ENCODE results near the gene CD300E.

CD300E gene

DNA sequence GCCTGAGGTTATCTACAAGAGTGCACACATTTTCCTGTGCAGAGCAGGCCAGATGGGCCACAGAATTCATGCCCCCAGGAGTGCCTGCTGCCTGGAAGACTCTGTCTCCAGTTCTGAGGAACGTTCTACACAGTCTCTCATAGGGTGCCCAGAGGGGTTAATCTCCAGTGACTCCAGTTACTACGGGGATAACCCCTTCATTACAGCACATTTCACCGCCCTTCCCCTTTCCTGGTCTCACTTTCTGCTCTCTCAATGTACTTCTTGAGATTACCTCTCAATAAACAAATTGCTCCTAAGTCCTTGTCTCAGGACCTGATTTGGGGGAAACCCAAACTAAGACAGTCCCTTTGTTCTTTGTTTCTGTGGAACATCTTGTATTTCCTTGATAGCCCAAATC is 62.0 kb downstream of the CD300E start:
- no peak for DNase-seq

All from activated T-cell treated with anti-CD3 and anti-CD28 coated beads for 4 hours (primary cell).